Nephron (organoid): ENCODE measurements around the gene PDE4D.

Experiments
- H3K27ac Mint-ChIP-seq, 3 experiments: 2 replicates each; pipeline ENCODE4 v1.8.0; 2020; ENCODE audit warnings: mixed read lengths in 3 of 3, mild to moderate bottlenecking in 2 of 3, moderate library complexity in 1 of 3
- H3K27me3 Mint-ChIP-seq: 2 replicates; pipeline ENCODE4 v1.8.0; 2021; ENCODE audit warnings: low read depth, mild to moderate bottlenecking, moderate library complexity, mixed read lengths
- H3K36me3 Mint-ChIP-seq: 2 replicates; pipeline ENCODE4 v1.8.0; 2020; ENCODE audit warnings: low read depth, mixed read lengths
- H3K4me1 Mint-ChIP-seq: 2 replicates; pipeline ENCODE4 v1.8.0; 2020; ENCODE audit warnings: mixed read lengths
- H3K4me3 Mint-ChIP-seq, 3 experiments: 2 replicates each; pipeline ENCODE4 v1.8.0; 2020; ENCODE audit warnings: mild to moderate bottlenecking in 3 of 3, mixed read lengths in 3 of 3, moderate library complexity in 2 of 3
- H3K9me3 Mint-ChIP-seq: 2 replicates; pipeline ENCODE4 v1.8.0; 2020; ENCODE audit warnings: mixed read lengths
- TF ChIP-seq, protein P1 (sequence below), 3 experiments: fragments of 200-600 bp; sonication (generic); IDR thresholded peaks; one replicate each; pipeline ENCODE4 v1.5.0; 2021; ENCODE audit warnings: antibody characterized with exemption in 3 of 3; ENCODE audit not compliant: unreplicated experiment in 3 of 3

The PDE4D gene

DNA sequence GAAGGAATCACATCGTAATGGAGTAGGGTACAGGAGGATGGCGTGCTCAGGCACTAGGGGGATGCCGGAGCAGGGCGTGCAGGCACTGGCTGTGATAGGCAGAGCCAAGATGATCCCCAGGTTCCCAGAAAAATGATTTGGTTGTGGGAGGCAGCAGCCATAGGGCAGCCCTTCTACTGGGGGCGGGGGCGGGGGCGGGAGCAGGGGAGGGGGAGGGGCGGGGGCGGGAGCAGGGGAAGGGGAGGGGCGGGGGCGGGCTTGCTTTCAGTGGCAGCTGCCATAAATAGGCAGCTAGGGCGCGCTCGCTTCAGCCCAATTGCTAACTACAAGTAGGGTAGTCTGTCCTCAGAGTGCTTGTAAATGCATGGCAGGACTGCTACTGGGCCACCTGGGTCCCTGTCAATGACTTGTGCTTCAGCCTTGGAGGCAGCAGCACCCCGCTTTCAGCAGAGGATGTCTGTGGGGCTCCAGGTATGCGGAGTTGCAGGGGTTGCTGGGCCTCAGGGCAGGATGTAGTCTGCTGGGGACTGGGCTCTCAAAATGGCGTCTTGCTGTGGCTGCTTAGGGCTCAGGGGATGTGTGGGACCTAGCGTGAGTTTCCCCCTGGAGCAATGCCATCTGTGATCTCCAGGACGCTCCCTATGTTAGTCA lies 956.4 kb downstream of the PDE4D start:
- H3K27me3 Mint-ChIP-seq = no peaks in the 10 kb centered on the region
- no peaks in the 10 kb centered on the region for H3K36me3 Mint-ChIP-seq
- TF ChIP-seq, protein P1, sequence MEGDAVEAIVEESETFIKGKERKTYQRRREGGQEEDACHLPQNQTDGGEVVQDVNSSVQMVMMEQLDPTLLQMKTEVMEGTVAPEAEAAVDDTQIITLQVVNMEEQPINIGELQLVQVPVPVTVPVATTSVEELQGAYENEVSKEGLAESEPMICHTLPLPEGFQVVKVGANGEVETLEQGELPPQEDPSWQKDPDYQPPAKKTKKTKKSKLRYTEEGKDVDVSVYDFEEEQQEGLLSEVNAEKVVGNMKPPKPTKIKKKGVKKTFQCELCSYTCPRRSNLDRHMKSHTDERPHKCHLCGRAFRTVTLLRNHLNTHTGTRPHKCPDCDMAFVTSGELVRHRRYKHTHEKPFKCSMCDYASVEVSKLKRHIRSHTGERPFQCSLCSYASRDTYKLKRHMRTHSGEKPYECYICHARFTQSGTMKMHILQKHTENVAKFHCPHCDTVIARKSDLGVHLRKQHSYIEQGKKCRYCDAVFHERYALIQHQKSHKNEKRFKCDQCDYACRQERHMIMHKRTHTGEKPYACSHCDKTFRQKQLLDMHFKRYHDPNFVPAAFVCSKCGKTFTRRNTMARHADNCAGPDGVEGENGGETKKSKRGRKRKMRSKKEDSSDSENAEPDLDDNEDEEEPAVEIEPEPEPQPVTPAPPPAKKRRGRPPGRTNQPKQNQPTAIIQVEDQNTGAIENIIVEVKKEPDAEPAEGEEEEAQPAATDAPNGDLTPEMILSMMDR (IDR thresholded peaks at IDR 0.05; ENCODE audit: unreplicated experiment in 3 of 3) = no peak
- H3K9me3 Mint-ChIP-seq = peaks cover 3% of the 10 kb centered on the region
- H3K4me3 Mint-ChIP-seq = no peak overlapping the region
- H3K4me1 Mint-ChIP-seq = peaks cover 6% of the 10 kb centered on the region
- H3K27ac Mint-ChIP-seq = no peak overlapping the region

DNA sequence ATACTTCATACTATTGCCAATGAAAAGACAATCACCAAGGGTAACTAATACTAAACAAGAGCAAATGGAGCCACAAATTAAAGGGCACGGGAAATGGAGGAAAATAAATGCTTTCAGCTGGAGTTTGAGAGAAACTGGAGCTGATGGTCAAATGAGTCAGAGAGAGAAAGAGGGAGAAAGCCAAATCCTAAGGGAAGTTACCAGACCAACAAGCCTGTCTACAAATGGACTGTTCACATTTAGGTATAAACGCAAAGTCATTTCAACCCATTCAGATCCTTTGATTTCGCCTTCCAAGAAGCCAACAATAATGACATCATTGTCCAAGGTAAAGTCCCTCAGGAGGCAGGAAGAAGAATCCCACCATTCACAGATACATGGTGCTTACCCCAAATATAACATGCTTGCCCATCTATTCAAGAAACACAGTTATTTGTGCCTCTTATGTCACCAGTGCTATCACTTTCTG lies 958.9 kb downstream of the PDE4D start:
- no peaks in the 10 kb centered on the region for H3K4me1 Mint-ChIP-seq
- no peaks in the 10 kb centered on the region for H3K27me3 Mint-ChIP-seq
- TF ChIP-seq, protein P1 (IDR thresholded peaks at IDR 0.05; ENCODE audit: unreplicated experiment in 3 of 3) = no peak
- H3K4me3 Mint-ChIP-seq = no peak overlapping the region
- no peak overlapping the region for H3K27ac Mint-ChIP-seq
- no peaks in the 10 kb centered on the region for H3K36me3 Mint-ChIP-seq
- H3K9me3 Mint-ChIP-seq = peaks cover 3% of the 10 kb centered on the region

GRCh38 chr5:58933891-58934628 lies 959.5 kb downstream of the PDE4D start:
- TF ChIP-seq, protein P1 (IDR thresholded peaks at IDR 0.05; ENCODE audit: unreplicated experiment in 3 of 3) = no peak
- peaks cover 5% of the 10 kb centered on the region for H3K9me3 Mint-ChIP-seq
- H3K36me3 Mint-ChIP-seq = no peaks in the 10 kb centered on the region
- no peak overlapping the region for H3K4me3 Mint-ChIP-seq
- no peaks in the 10 kb centered on the region for H3K27me3 Mint-ChIP-seq
- H3K4me1 Mint-ChIP-seq = no peaks in the 10 kb centered on the region
- H3K27ac Mint-ChIP-seq = no peak overlapping the region

- TF ChIP-seq, protein P1 (IDR thresholded peaks at IDR 0.05; ENCODE audit: unreplicated experiment in 3 of 3) = no peak
- Mint-ChIP-seq H3K4me1 (no peaks in the 10 kb centered on the region), H3K27ac (no peak overlapping the region), H3K9me3 (peaks cover 2% of the 10 kb centered on the region), H3K36me3 (no peaks in the 10 kb centered on the region), H3K27me3 (no peaks in the 10 kb centered on the region), H3K4me3 (no peak overlapping the region)
Measured at GRCh38 chr5:58932057-58932612, 961.4 kb downstream of the PDE4D start.

GRCh38 chr5:58930520-58930919 lies 963.0 kb downstream of the PDE4D start:
- H3K27ac Mint-ChIP-seq = no peak overlapping the region
- TF ChIP-seq, protein P1 (IDR thresholded peaks at IDR 0.05; ENCODE audit: unreplicated experiment in 3 of 3) = no peak
- no peak overlapping the region for H3K4me3 Mint-ChIP-seq
- no peaks in the 10 kb centered on the region for H3K36me3 Mint-ChIP-seq
- H3K4me1 Mint-ChIP-seq = peaks cover 9% of the 10 kb centered on the region
- peaks cover 2% of the 10 kb centered on the region for H3K9me3 Mint-ChIP-seq
- H3K27me3 Mint-ChIP-seq = no peaks in the 10 kb centered on the region
